Hepatocyte (in vitro differentiated cells): ENCODE data around the gene ASTN2. TPM values are rescaled to one million over a fixed set of nuclear protein-coding genes. Genes with fewer than 3 reads are reported as not detected.

ENCODE experiments used
- DNase-seq: peaks from one replicate; pipeline ENCODE4 v3.0.0-alpha.2; 2016; ENCODE audit warnings: low spot score
- H2AFZ ChIP-seq: fragments of 200-600 bp; sonication (generic); 2 replicates; pipeline ENCODE4 v1.6.0; 2016; ENCODE audit warnings: antibody characterized with exemption, mild to moderate bottlenecking
- H3K27ac ChIP-seq: fragments of 200-600 bp; sonication (generic); 2 replicates; pipeline ENCODE4 v1.5.1; 2016; ENCODE audit warnings: mild to moderate bottlenecking
- H3K27me3 ChIP-seq: fragments of 200-600 bp; sonication (generic); 2 replicates; pipeline ENCODE4 v1.6.1; 2016
- H3K36me3 ChIP-seq: fragments of 200-600 bp; sonication (generic); replicated peaks from 2 replicates; pipeline ENCODE4 v1.5.1; 2016; ENCODE audit warnings: low read depth; ENCODE audit not compliant: insufficient read depth
- H3K4me1 ChIP-seq: fragments of 200-600 bp; sonication (generic); 2 replicates; pipeline ENCODE4 v1.5.1; 2016; ENCODE audit warnings: mild to moderate bottlenecking, moderate library complexity; ENCODE audit not compliant: insufficient read depth
- H3K4me2 ChIP-seq: fragments of 200-600 bp; sonication (generic); 2 replicates; pipeline ENCODE4 v1.6.0; 2016
- H3K4me3 ChIP-seq: fragments of 200-600 bp; sonication (generic); 2 replicates; pipeline ENCODE4 v1.5.1; 2016; ENCODE audit warnings: mild to moderate bottlenecking
- H3K79me2 ChIP-seq: fragments of 200-600 bp; sonication (generic); 2 replicates; pipeline ENCODE4 v1.6.0; 2017; ENCODE audit warnings: mild to moderate bottlenecking
- H3K9me2 ChIP-seq: fragments of 200-600 bp; sonication (generic); replicated peaks from 2 replicates; pipeline ENCODE4 v1.6.0; 2017; ENCODE audit warnings: mild to moderate bottlenecking; ENCODE audit not compliant: insufficient read depth
- H3K9me3 ChIP-seq: fragments of 200-600 bp; sonication (generic); 2 replicates; pipeline ENCODE4 v1.5.1; 2016; ENCODE audit warnings: low read depth, mild to moderate bottlenecking
- H4K20me1 ChIP-seq: fragments of 200-600 bp; sonication (generic); 2 replicates; pipeline ENCODE4 v1.6.0; 2016; ENCODE audit warnings: mild to moderate bottlenecking; ENCODE audit not compliant: insufficient read depth, poor library complexity, severe bottlenecking
- EZH2 ChIP-seq: fragments of 200-600 bp; sonication (generic); IDR thresholded peaks from 2 replicates; pipeline ENCODE4 v1.6.1; 2016; ENCODE audit warnings: antibody characterized with exemption, mild to moderate bottlenecking, borderline replicate concordance
- EZH2phosphoT487 ChIP-seq: fragments of 200-600 bp; sonication (generic); IDR thresholded peaks from one replicate; pipeline ENCODE4 v1.6.1; 2018; ENCODE audit warnings: antibody characterized with exemption, mild to moderate bottlenecking, low read depth, moderate library complexity; ENCODE audit not compliant: unreplicated experiment, severe bottlenecking
- WGBS: methylation state at CpG from one replicate; pipeline ENCODE4 v1.1.6; 2016; ENCODE audit warnings: low lambda C conversion rate; ENCODE audit errors: missing lambda C conversion rate; 5-methylcytosine and 5-hydroxymethylcytosine counted together
- polyA plus RNA-seq: library from polyadenylated mRNA; unstranded; fragments of >200 nt; fragmentation: Nextera tagmentation; extraction: Ambion mirVana; gene quantifications from 2 replicates; pipeline ENCODE4 v1.2.1, GENCODE V29; 2016
- total RNA-seq: library from RNA; depleted of rRNA; stranded (reverse); fragments of >200 nt; gene quantifications from 2 replicates; pipeline ENCODE4 v1.2.3, GENCODE V29; 2014
- TF ChIP-seq, protein P1 (sequence below): fragments of 200-600 bp; sonication (generic); IDR thresholded peaks from 2 replicates; pipeline ENCODE4 v1.5.1; 2016; ENCODE audit warnings: antibody characterized with exemption, mild to moderate bottlenecking; ENCODE audit not compliant: poor library complexity

Gene ASTN2
- total and polyA plus RNA-seq, 2 experiments from 2014 or later, result 6.4 to 8.4 TPM

DNA sequence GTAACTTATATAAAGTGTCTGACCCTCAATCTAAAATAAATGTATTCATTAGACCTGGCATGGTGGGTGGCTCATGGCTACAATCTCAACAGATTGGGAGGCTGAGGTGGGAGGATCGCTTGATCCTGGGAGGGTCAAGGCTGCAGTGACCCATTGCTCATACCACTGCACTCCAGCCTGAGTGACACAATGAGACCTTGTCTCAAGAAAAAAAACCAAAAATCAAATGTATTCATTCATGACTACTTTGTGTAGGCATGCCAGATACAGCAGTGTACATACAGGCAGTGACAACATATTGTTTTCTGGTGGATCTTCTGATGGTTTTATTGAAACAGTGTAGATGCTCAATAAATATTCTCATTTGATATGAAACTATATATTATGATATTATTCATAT, 526.8 kb downstream of the ASTN2 start:
- 100% methylated on average over 1 of the region's 1 CpG for WGBS
- TF ChIP-seq EZH2phosphoT487 (no peak), EZH2 (no peak)

DNA sequence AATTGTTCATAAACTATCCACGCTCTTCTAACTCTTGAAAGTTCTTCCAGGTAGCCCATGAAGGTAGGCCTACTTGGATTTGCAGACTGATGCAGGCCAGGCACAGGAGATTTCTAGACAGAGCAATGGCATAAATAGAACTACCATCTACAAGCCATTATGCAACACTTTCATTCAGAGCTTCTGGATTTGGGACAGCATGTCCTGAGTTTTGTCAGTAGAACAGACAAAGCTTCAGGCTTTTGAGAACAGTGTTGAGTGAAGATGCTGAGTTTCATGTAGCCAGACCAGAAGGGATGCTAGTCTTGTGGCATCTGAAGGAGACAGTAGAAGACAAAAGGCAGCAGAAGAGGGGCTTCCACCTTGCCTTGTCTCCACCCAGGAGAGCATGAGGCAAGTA, 531.2 kb downstream of the ASTN2 start:
- H4K20me1 ChIP-seq, result no peaks in the 10 kb centered on the region
- no peak overlapping the region for H3K27ac ChIP-seq
- H3K27me3 ChIP-seq, result no peaks in the 10 kb centered on the region
- H3K4me2 ChIP-seq, result no peak overlapping the region
- H3K4me3 ChIP-seq, result no peak overlapping the region
- no peaks in the 10 kb centered on the region for H3K36me3 ChIP-seq
- TF ChIP-seq, protein P1, sequence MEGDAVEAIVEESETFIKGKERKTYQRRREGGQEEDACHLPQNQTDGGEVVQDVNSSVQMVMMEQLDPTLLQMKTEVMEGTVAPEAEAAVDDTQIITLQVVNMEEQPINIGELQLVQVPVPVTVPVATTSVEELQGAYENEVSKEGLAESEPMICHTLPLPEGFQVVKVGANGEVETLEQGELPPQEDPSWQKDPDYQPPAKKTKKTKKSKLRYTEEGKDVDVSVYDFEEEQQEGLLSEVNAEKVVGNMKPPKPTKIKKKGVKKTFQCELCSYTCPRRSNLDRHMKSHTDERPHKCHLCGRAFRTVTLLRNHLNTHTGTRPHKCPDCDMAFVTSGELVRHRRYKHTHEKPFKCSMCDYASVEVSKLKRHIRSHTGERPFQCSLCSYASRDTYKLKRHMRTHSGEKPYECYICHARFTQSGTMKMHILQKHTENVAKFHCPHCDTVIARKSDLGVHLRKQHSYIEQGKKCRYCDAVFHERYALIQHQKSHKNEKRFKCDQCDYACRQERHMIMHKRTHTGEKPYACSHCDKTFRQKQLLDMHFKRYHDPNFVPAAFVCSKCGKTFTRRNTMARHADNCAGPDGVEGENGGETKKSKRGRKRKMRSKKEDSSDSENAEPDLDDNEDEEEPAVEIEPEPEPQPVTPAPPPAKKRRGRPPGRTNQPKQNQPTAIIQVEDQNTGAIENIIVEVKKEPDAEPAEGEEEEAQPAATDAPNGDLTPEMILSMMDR, result no peak
- TF ChIP-seq EZH2, result no peak
- TF ChIP-seq EZH2phosphoT487, result no peak
- H3K4me1 ChIP-seq, result no peaks in the 10 kb centered on the region
- no peaks in the 10 kb centered on the region for H3K9me3 ChIP-seq
- H2AFZ ChIP-seq, result no peak overlapping the region
- 78% methylated on average over 1 of the region's 1 CpG for WGBS
- DNase-seq, result no peak
- H3K9me2 ChIP-seq, result no peaks in the 10 kb centered on the region
- no peaks in the 10 kb centered on the region for H3K79me2 ChIP-seq

More for the DNA sequence above, 526.8 kb downstream of the ASTN2 start:
- Histone ChIP-seq H3K4me3 (no peak overlapping the region), H3K9me2 (no peaks in the 10 kb centered on the region), H4K20me1 (no peaks in the 10 kb centered on the region), H3K4me1 (no peaks in the 10 kb centered on the region), H3K9me3 (no peaks in the 10 kb centered on the region), H2AFZ (no peak overlapping the region), H3K79me2 (no peaks in the 10 kb centered on the region), H3K4me2 (no peak overlapping the region), H3K36me3 (no peaks in the 10 kb centered on the region), H3K27ac (no peak overlapping the region), H3K27me3 (no peaks in the 10 kb centered on the region)
- no peak for DNase-seq

DNA sequence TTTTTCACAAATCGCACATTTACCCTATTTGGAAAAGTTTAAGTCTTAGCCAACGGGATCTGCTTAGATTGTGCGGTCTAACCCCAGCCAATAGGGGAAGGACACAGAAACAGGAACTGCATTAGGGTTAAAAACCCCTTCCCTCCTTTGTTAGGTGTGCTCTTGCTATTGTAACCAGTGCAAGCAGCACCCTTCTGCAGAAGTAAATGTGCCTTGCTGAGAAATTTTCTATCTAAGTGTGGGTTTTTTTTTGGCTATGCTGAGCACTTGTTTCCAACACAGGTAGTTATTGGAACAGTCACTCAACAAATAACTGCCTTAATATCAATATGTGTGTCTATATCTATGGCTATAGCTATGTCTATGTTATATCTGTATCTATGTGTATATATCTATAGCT, 537.8 kb downstream of the ASTN2 start:
- H4K20me1 ChIP-seq, result no peaks in the 10 kb centered on the region
- peaks cover 5% of the 10 kb centered on the region for H3K4me1 ChIP-seq
- no peak for DNase-seq
- no peaks in the 10 kb centered on the region for H3K27me3 ChIP-seq
- H3K4me2 ChIP-seq, result no peak overlapping the region
- H3K9me2 ChIP-seq, result no peaks in the 10 kb centered on the region
- TF ChIP-seq, protein P1, result no peak
- no peak for TF ChIP-seq EZH2phosphoT487
- TF ChIP-seq EZH2, result no peak
- H3K79me2 ChIP-seq, result no peaks in the 10 kb centered on the region
- no peaks in the 10 kb centered on the region for H3K9me3 ChIP-seq
- WGBS, result 88% methylated on average over 3 of the region's 3 CpGs
- H3K4me3 ChIP-seq, result no peak overlapping the region
- no peak overlapping the region for H2AFZ ChIP-seq
- H3K27ac ChIP-seq, result no peak overlapping the region
- H3K36me3 ChIP-seq, result no peaks in the 10 kb centered on the region

DNA sequence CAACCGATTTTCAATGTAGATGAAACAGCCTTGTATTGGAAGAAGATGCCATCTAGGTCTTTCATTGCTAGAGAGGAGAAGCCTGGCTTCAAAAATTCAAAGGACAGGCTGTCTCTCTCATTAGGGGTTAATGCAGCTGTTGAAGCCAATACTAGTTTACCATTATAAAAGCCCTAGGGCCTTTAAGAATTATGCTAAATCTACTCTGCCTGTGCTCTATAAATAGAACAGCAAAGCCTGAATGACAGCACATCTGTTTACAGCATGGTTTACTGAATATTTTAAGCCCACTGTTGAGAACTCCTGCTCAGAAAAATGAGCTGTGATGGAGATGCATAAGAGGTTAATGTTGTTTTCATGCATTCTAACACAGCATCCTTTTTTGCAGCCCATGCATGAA, 539.3 kb downstream of the ASTN2 start:
- H3K79me2 ChIP-seq, result no peaks in the 10 kb centered on the region
- no peaks in the 10 kb centered on the region for H3K36me3 ChIP-seq
- TF ChIP-seq EZH2, result no peak
- TF ChIP-seq, protein P1, result no peak
- H3K9me2 ChIP-seq, result no peaks in the 10 kb centered on the region
- no peak overlapping the region for H3K27ac ChIP-seq
- H3K4me1 ChIP-seq, result peaks cover 5% of the 10 kb centered on the region
- H4K20me1 ChIP-seq, result no peaks in the 10 kb centered on the region
- no peaks in the 10 kb centered on the region for H3K27me3 ChIP-seq
- DNase-seq, result no peak
- H2AFZ ChIP-seq, result no peak overlapping the region
- no peak overlapping the region for H3K4me2 ChIP-seq
- H3K9me3 ChIP-seq, result no peaks in the 10 kb centered on the region
- H3K4me3 ChIP-seq, result no peak overlapping the region
- WGBS, result 0% methylated on average over 1 of the region's 1 CpG
